GM08714 (cell line): ENCODE data around the gene COX10.
"Not testable (repeated sequence)": the region's sequence is repeated elsewhere in the genome, so short reads cannot be mapped to it uniquely, and the experiment has no call there.

Source experiments
- H3K4me3 ChIP-seq: fragments of 200-500 bp; sonication (Bioruptor generic); 2 replicates; pipeline ENCODE4 v1.5.1; 2014; ENCODE audit warnings: mild to moderate bottlenecking, low read length, inconsistent platforms
- ZNF274 ChIP-seq: IDR thresholded peaks from 2 replicates; pipeline ENCODE4 v1.6.1; 2012; ENCODE audit warnings: mild to moderate bottlenecking, low read depth, low read length

Gene COX10

DNA sequence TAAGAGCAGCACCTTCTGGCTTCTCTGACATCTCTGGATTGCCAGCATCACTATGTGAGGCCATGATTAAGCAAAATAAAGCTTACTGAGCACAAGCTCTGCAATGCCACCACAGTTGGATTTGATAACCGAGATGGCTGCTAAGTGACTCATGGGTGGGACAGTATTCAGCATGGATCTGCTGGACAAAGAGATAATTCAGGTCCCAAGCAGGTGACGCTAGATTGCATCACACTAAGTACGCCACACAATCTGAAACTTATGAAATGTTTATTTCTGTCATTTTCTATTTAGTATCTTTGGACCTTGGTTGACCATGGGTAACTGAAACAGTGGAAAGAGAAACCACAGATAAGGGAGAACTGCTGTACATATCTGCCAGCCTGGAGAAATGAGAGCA is 139.9 kb downstream of the COX10 start:
- no peak for TF ChIP-seq ZNF274

DNA sequence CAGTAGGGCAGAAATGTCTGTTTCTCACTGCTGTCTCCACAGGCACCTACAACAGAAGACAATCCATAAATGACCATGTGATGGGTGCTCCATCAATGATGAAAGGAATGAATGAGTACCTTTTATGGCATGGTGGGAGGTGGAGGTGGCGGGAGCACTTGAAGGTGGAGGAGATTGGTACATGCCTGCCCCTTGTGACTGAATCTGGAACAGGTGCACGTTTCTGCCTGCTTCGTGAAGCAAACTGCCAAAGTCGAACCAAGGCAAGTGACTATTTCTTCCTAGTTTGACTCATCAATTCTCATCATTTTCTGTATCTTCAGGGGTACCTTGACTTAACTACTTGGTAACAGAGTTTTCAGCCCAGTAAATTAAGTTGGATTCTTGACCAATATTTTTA is 141.9 kb downstream of the COX10 start:
- no peak for TF ChIP-seq ZNF274
- H3K4me3 ChIP-seq = no peak overlapping the region

More for the DNA sequence above, 139.9 kb downstream of the COX10 start:
- H3K4me3 ChIP-seq = no peak overlapping the region

DNA sequence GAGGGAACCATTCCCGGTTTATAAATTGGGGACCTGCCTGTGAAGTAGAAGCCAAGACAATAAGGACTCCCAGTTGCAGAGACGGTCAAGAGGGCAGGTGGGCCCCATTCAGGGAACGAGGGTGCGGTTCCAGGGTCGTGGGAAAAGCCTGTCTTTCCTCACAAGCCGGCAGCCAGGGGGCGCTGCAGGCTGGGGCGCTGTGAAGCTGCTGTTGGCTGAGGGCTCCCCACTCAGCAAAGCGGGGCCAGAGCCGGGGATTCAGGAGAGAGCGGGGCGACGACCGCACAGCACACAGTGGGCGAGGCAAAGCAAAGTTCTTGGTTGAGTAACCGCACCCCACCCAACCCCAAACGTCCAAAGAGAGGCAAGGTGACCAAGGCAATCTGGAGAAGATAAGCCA is 142.5 kb downstream of the COX10 start:
- TF ChIP-seq ZNF274 = no peak

DNA sequence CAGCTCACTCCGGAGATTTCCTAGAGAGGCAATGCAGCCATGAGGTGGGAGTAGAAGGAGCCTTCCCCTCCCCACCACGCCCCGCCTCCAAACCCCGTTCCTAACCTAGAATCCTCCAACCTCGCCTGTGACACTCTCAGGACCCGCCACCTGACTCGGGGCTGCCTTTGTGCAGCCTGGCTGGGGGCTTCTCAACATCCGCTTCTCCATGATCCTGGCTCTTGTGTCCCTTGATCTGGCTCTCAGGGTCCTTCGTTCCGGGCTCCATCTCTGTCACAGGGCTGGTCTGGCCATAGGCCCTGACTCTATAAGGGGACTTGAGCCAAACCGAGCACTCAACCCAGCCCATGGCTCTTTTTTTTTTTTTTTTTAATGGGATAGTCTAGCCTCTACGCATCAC is 143.1 kb downstream of the COX10 start:
- TF ChIP-seq ZNF274 = no peak
- no peak overlapping the region for H3K4me3 ChIP-seq

More for the DNA sequence above, 142.5 kb downstream of the COX10 start:
- no peak overlapping the region for H3K4me3 ChIP-seq

DNA sequence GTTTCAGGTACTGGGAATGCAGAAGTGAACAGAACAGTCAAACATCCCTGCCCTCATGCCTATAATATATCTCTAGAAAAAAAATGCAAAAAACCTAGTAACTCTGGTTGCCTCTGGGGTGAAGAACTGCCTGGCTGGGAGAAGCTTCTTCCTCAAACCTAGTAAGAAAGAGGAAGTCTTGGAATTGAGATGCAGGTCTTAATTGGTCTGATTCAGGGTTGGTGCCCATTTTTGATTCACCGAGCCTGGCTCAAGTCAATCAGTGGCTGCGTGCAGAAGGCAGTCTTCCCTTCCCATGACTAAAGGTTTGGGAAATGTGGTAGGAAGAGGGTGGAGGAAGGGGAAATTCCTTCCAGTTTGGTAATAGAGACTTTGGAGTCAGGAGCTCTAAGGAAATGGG is 145.0 kb downstream of the COX10 start:
- TF ChIP-seq ZNF274 = no peak
- H3K4me3 ChIP-seq = no peak overlapping the region

DNA sequence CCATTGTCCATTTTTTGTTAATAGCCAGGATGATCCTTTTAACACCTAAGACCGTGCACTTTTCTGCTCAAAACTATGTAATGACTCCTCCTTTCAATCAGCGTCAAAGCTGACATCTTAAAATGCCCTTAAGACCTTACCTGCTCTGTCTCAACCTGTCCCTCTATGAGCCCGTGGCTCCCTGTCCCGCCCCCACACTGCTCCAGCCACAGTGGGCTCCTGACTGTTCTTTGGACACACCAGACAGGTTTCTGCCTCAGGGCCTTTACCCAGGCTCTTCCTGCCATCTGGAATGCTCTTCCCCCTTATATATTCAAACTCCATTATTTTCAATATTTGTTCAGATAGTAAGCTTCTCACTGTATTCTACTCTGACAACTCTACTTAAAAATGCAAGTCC is 153.3 kb downstream of the COX10 start:
- TF ChIP-seq ZNF274 = no peak
- H3K4me3 ChIP-seq = no peak overlapping the region

DNA sequence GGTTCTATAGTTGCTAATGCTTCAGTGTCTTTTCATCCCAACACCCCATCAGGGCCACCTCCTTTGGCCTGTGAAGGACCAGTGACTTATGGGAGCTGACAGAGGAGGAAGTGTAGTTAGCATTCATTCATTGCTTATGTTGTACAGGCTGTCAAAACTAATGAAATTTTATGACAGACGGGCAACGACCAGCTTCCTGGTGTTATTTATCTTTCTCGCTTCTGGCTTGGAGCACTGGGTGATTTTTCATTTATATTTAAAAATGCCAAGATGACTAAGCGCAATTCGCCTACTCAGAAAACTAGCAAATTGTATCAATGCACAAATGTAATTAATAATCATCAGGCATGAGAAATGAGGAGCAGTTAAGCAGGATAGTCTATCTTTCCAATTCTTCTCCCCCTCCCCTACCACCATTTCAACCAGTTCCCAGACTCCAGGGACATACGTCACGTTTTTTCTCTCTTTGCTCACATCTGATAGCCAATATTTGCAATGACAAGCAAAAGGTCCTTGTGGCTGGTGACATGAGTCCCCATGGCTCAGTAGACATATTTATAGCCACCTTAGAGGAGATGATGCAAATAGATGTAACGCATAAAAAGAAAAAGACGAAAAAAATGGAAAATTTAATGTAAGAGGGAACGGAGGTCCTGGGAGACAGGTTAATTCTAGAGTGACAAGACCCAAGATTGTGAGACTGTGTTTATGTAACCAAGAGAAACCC is 156.1 kb downstream of the COX10 start:
- no peak overlapping the region for H3K4me3 ChIP-seq
- no peak for TF ChIP-seq ZNF274

DNA sequence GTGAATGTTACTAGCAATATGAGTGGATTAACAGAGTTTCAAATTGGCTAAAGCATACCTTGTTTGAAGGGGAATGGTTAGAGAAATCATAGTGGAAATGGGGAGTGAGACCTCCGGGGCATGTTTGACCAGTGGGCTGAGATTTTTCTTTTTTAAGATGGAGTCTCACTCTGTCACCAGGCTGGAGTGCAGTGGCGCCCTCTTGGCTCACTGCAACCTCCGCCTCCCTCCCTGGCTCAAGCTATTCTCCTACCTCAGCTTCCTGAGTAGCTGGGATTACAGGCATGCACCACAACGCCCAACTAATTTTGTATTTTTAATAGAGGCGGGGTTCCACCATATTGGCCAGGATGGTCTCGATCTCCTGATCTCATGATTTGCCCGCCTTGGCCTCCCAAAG is 157.7 kb downstream of the COX10 start:
- no peak for TF ChIP-seq ZNF274
- no peak overlapping the region for H3K4me3 ChIP-seq

DNA sequence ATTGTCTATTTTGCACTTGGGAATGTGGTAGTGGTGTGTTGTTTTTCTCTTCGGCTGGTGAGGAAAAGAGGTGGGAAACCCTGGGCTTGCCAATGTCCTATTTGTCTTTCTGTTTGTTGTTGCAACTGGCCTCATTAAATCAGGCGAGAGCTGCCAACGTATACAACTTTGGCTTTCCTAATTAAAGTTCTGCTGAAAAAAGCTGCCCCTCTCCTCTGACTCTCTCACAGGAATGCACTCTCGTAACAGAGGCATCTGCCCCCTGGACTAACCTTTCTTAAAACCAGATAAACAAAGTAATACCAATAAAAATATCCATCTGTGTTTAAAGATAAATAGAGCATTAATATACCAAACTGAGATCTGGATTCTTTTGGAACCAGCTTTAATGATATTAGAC is 159.6 kb downstream of the COX10 start:
- H3K4me3 ChIP-seq = no peak overlapping the region
- no peak for TF ChIP-seq ZNF274

DNA sequence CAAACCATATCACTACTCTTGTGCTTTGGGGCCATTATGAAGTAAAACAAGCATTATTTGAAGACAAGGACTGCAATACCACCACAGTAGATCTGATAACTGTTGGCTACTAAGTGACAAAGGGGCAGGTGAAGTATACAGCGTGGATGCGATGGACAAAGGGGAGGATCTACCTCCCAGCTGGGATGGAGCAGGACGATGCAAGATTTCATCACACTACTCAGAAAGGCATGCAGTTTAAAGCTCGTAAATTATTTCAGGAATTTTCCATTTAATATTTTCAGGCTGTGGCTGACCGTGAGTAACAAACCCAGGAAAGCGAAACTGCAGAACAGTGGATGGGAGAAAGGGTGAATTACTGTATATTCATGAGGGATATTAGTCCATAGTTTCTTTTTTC is 161.9 kb downstream of the COX10 start:
- not testable (repeated sequence) for H3K4me3 ChIP-seq

DNA sequence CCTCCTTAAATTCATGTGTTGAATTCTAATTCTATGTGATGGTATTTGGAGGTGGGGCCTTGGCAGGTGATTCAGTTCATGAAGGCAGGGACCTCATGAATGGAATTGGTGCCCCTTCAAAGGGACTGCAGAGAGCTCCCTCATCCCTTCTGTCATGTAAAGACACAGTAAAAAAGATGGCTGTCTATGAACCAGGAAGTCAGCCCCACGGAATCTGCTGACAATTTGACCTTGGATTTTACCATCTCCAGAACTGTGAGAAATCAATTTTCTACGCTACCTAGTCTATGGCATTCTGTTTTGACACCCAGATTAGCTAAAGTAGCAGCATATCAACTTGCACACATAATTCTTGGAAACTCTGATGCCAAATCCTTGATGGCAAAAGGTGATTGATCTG is 165.7 kb downstream of the COX10 start:
- H3K4me3 ChIP-seq = not testable (repeated sequence)

DNA sequence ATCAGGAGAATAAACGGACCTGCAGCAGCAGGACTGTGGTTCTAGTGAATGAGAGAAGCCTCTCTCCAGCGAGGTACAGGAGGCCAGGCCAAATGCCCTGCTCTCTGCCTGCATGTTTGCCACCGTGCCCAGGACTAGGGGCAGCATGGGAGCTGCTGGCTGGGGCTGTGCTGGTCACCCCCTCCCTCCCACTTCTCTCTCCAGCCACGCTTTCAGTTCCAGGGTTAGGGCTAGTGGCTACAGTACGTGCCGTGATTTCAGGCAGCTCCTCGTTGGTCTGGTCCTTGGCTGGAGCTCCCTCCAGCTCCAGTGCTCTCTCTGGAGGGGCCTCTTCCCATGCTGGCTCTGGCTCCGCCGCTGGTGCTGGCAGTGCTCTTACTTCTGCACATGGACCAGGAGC is 166.7 kb downstream of the COX10 start:
- not testable (repeated sequence) for H3K4me3 ChIP-seq

DNA sequence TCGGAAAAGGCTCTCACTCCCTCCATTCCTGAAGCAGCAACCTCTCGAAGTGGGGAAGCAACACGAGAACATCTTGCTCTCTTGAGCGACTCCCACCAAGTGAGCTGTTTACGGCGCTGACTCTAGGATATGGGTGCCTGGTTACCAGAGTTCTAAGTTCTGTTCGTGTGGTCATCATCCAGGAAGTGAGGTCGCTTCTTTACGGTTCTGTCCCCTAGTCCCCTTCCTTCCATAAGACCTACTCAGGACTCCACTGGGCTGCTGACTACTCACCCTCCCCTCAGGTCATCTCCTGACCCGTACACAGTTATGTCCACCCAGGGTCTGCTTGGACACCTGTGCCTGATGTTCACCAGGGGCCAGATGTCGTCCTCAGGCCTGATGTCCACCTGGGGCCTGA is 167.5 kb downstream of the COX10 start, which contains the start of gene CDRT15:
Gene CDRT15, minus strand, starts transcription at position 101 of the 400 bp plus-strand sequence. Its CDS starts 29 bp downstream, at position 72.
- H3K4me3 ChIP-seq = not testable (repeated sequence)

DNA sequence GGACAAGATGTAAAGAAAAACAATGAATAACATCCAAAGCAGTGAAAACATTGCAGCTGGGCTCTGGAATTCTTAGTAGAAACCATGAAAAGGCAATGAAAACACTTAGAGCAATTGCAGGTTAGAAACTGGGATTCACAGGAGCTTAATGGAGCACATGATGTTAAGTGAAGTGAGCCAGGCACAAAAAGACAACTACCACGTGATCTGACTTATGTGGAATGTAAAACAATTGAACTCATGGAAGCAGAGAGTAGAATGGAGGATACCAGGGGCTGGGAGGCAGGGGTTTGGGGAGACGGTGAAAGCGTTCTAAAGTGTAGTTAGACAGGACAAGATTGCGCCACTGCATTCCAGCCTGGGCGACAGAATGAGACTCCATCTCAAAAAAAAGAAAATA is 170.0 kb downstream of the COX10 start:
- H3K4me3 ChIP-seq = not testable (repeated sequence)

DNA sequence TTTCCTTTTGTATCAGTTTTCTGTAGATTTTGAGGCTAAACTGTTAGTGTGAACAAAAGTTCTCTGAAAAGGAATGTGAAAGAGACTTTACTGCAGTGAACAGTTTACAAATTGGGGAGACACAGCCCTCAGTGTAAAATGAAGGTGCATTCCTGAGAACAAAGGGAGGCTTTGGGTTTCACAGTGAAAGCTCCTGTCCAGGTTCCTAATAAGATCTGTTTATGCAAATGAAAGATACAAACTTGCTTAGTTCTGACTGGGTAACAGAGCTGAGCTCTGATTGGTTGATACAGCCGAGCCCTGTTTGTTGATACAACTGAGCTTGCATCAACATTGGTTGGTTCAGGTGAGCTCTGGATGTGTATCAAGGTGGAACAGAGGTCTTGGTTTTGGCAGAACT is 175.7 kb downstream of the COX10 start:
- no peak for TF ChIP-seq ZNF274
- no peak overlapping the region for H3K4me3 ChIP-seq

DNA sequence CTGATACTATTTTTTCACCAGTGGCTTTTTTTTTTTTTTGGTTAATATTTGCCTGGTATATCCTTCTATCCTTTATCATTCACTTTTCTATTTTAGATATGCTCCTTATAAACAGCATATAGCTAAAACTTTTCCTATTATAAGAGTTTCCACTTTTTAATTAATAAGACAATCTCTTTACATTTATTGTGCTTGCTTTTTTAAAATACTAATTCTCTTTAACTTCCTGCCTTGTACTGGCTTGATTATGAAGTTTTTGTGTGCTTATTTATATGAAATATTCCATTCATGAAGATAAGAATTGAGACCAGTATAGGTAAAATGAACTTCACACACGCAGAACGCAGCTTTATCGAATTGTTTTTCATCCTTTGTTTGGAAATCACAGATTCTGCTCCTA is 176.3 kb downstream of the COX10 start:
- no peak overlapping the region for H3K4me3 ChIP-seq
- TF ChIP-seq ZNF274 = no peak
